ENCODE results near the gene FAM227B.

FAM227B gene

DNA sequence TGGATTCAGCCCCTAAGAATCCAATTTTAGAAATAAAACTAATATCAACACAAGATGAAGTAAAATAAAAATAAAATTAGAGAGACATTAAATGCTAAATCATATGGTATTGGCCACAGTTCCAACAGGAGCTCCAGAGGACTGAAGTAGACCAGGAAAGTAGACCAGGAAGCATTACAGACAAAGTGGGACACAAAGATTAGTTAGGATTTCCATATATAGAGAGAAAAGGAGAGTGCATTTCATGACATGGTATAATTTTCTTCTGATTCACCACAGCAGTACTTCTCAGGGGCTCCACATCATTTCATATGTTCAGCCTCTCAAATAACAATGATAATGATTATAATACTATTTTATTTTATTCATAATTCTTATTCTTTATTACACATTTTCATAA lies 179.3 kb downstream of the FAM227B start:
- Histone ChIP-seq H3K36me3 (ENCODE audit: control insufficient read depth, insufficient read depth, low read length) (no peaks in the 10 kb centered on the region), H3K4me3 (ENCODE audit: low read depth, low read length) (no peak overlapping the region)

DNA sequence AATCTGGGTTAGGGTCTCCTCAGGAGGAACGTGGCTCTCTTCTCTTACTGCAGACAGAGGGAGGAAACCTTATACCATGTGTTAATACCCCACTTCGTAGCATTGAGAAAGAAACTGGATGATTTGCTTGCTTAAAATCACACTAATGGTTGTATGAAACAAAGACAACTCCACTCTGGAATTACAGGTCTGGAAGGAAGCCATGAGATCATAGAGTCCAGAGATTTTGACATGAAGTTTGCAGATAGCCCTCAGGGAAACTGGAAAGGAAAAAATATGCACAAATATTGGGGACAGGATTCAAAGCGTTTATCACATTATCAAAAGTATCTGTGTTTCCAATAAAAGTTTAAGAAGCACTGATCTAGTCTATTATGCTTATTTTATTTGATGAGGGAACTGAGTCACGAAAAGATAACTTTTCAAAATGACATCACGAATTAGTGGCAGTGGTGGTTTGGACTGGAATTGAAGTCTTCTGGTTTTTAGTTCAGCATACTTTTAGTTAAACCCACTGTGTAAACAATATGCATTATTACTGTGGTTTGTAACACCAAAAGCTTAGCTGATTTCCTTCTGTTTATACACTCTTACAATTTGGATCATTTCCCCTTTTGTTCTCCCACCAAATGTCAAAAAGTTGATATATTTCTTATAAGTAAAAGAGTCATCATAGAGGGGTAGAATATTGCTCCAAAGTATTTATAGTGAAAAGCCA lies 180.8 kb downstream of the FAM227B start:
- H3K36me3 ChIP-seq (ENCODE audit: control insufficient read depth, insufficient read depth, low read length) = no peaks in the 10 kb centered on the region
- H3K4me1 ChIP-seq (ENCODE audit: control insufficient read depth, insufficient read depth, low read length) = peaks cover 16% of the 10 kb centered on the region
- H3K9ac ChIP-seq (ENCODE audit: low read depth, low read length) = no peak overlapping the region
- H3K27me3 ChIP-seq (ENCODE audit: control insufficient read depth, insufficient read depth, low read length) = no peaks in the 10 kb centered on the region
- H3K4me3 ChIP-seq (ENCODE audit: low read depth, low read length) = no peak overlapping the region
- H3K9me3 ChIP-seq (ENCODE audit: control insufficient read depth, insufficient read depth, low read length) = no peaks in the 10 kb centered on the region
- H3K27ac ChIP-seq (ENCODE audit: low read depth, low read length) = no peak overlapping the region

More for the DNA sequence above, 179.3 kb downstream of the FAM227B start:
- Histone ChIP-seq H3K4me1 (ENCODE audit: control insufficient read depth, insufficient read depth, low read length) (peaks cover 16% of the 10 kb centered on the region), H3K9ac (ENCODE audit: low read depth, low read length) (no peak overlapping the region), H3K27ac (ENCODE audit: low read depth, low read length) (no peak overlapping the region), H3K9me3 (ENCODE audit: control insufficient read depth, insufficient read depth, low read length) (no peaks in the 10 kb centered on the region), H3K27me3 (ENCODE audit: control insufficient read depth, insufficient read depth, low read length) (no peaks in the 10 kb centered on the region)

DNA sequence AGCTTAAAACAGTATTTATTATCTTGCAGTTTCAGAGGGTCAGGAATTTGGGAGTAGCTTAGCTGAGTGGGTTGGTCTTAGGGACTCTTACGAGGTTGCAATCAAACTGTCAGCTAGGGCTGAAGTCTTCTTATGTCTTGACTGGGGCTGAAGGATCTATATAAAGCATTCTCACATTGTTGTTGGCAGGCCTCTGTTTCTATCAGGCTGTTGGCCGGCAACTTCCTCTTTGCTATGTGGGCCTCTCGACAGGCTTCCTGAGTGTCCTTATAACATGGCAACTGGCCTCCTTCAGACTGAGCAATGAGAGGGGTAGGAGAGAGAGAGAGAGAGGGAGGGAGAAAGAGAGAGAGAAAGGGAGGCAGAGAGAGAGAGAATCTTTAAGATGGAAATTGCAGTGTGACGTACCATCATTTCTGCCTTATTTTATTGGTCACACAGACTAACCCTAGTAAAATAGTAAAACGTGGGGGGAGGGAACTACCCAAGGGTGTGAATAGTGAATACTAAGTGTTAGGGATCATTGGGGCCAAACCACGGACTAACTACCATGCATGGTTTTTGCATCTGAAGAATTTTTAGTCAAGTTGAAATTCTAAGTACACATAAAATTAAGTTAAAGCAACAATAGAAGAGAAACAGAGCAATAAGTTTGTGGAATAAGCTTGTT lies 181.5 kb downstream of the FAM227B start:
- H3K9ac ChIP-seq (ENCODE audit: low read depth, low read length) = no peak overlapping the region
- no peak overlapping the region for H3K4me3 ChIP-seq (ENCODE audit: low read depth, low read length)
- H3K4me1 ChIP-seq (ENCODE audit: control insufficient read depth, insufficient read depth, low read length) = peaks cover 16% of the 10 kb centered on the region
- H3K27me3 ChIP-seq (ENCODE audit: control insufficient read depth, insufficient read depth, low read length) = no peaks in the 10 kb centered on the region
- no peaks in the 10 kb centered on the region for H3K36me3 ChIP-seq (ENCODE audit: control insufficient read depth, insufficient read depth, low read length)
- H3K9me3 ChIP-seq (ENCODE audit: control insufficient read depth, insufficient read depth, low read length) = no peaks in the 10 kb centered on the region
- no peak overlapping the region for H3K27ac ChIP-seq (ENCODE audit: low read depth, low read length)

DNA sequence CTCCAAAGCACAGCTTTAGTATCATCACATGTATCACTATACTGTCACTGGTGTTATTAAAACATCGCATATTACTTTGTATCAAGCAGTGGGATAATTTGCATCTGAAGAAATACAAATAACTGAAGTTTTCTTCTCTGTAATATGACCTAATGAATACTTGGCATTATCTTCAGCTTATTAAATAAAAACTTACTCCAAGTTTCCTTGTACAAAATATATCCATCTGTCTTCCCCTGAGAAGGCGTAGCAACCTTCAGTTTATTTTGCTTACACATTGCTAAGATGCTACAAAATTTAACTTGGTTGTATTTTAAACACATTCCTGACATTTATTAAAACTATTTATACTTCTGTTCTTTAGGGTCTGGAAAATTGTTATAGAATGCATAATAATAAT lies 183.9 kb downstream of the FAM227B start:
- H3K4me1 ChIP-seq (ENCODE audit: control insufficient read depth, insufficient read depth, low read length) = peaks cover 6% of the 10 kb centered on the region
- H3K27ac ChIP-seq (ENCODE audit: low read depth, low read length) = no peak overlapping the region
- no peak overlapping the region for H3K9ac ChIP-seq (ENCODE audit: low read depth, low read length)
- no peaks in the 10 kb centered on the region for H3K9me3 ChIP-seq (ENCODE audit: control insufficient read depth, insufficient read depth, low read length)
- H3K4me3 ChIP-seq (ENCODE audit: low read depth, low read length) = no peak overlapping the region
- H3K36me3 ChIP-seq (ENCODE audit: control insufficient read depth, insufficient read depth, low read length) = no peaks in the 10 kb centered on the region
- no peaks in the 10 kb centered on the region for H3K27me3 ChIP-seq (ENCODE audit: control insufficient read depth, insufficient read depth, low read length)

DNA sequence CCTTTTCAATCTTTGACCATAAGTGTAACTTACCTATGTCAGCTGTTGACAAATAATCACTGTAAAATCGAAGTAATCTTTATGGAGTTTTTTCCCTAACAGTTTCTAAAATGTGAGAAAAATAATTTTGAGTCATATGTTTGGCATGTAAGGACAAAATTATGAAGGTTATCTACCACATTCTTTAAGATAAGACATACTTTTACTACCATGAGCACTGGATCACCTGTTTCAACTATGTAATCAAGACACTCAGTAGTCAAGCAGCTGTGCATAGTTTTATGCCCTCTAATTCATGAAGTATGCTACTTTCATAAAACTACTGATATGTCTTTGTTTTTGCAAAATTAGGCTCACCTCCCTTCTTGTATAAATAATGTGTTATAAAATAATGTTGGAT lies 185.4 kb downstream of the FAM227B start:
- no peak overlapping the region for H3K9ac ChIP-seq (ENCODE audit: low read depth, low read length)
- H3K4me1 ChIP-seq (ENCODE audit: control insufficient read depth, insufficient read depth, low read length) = peaks cover 6% of the 10 kb centered on the region
- H3K36me3 ChIP-seq (ENCODE audit: control insufficient read depth, insufficient read depth, low read length) = no peaks in the 10 kb centered on the region
- no peak overlapping the region for H3K27ac ChIP-seq (ENCODE audit: low read depth, low read length)
- H3K27me3 ChIP-seq (ENCODE audit: control insufficient read depth, insufficient read depth, low read length) = no peaks in the 10 kb centered on the region
- no peak overlapping the region for H3K4me3 ChIP-seq (ENCODE audit: low read depth, low read length)
- H3K9me3 ChIP-seq (ENCODE audit: control insufficient read depth, insufficient read depth, low read length) = no peaks in the 10 kb centered on the region

DNA sequence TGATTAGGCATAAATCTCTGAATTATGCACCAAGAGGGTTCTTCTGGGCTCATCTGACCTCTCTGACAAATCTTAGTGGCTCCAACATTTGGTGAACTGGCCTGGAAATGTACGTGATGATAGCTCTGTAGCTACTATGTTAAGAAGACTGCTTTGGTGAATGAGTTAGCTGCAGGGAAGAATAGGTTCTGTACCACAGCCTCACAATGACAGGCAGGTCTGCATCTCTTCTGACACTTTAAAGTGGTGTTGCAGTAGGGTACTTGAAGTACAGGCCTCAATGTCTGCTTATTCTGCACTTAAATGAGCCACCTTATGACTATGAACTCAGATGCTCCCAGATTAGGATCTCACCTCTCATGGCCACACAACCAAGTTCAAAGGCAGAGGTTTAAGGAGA lies 190.6 kb downstream of the FAM227B start:
- Histone ChIP-seq H3K9me3 (ENCODE audit: control insufficient read depth, insufficient read depth, low read length) (no peaks in the 10 kb centered on the region), H3K36me3 (ENCODE audit: control insufficient read depth, insufficient read depth, low read length) (no peaks in the 10 kb centered on the region), H3K27me3 (ENCODE audit: control insufficient read depth, insufficient read depth, low read length) (no peaks in the 10 kb centered on the region), H3K4me3 (ENCODE audit: low read depth, low read length) (no peak overlapping the region), H3K4me1 (ENCODE audit: control insufficient read depth, insufficient read depth, low read length) (peaks cover 3% of the 10 kb centered on the region; the same call in 1 of the 2 replicates), H3K9ac (ENCODE audit: low read depth, low read length) (no peak overlapping the region), H3K27ac (ENCODE audit: low read depth, low read length) (no peak overlapping the region)

DNA sequence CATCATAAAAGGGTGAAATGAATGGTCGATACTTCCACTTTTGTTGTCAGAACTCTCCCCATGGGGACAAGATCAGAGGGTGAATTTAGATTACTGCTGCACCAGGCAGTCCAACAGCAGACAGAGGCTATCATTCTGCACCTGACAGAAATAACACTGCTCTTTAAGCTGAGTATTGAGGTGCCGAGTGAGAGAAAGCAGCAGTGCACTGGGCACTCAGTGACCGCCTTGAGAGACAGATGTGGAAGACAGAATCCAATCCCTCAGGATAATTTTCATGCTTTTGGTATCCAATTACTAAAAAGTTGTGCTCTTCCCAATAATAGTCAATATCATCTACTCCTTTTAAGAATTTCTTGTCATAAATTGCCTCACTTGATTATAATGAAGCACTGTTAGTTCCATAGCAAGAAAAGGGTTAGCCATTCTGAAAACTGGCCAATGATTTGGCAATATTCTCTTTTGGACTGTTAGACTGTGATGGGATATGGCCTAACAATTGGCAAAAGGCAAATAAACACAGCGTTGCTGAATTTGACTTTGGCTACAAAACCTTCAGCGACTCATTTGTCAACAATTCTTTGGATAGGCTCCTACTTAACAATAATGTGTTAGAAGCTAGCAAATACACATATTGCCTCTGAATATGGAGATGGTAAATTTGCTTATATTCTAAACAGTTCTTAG lies 192.1 kb downstream of the FAM227B start:
- H3K4me3 ChIP-seq (ENCODE audit: low read depth, low read length) = no peak overlapping the region
- H3K4me1 ChIP-seq (ENCODE audit: control insufficient read depth, insufficient read depth, low read length) = peaks cover 10% of the 10 kb centered on the region
- no peaks in the 10 kb centered on the region for H3K27me3 ChIP-seq (ENCODE audit: control insufficient read depth, insufficient read depth, low read length)
- no peaks in the 10 kb centered on the region for H3K36me3 ChIP-seq (ENCODE audit: control insufficient read depth, insufficient read depth, low read length)
- no peaks in the 10 kb centered on the region for H3K9me3 ChIP-seq (ENCODE audit: control insufficient read depth, insufficient read depth, low read length)
- H3K27ac ChIP-seq (ENCODE audit: low read depth, low read length) = no peak overlapping the region
- H3K9ac ChIP-seq (ENCODE audit: low read depth, low read length) = no peak overlapping the region

DNA sequence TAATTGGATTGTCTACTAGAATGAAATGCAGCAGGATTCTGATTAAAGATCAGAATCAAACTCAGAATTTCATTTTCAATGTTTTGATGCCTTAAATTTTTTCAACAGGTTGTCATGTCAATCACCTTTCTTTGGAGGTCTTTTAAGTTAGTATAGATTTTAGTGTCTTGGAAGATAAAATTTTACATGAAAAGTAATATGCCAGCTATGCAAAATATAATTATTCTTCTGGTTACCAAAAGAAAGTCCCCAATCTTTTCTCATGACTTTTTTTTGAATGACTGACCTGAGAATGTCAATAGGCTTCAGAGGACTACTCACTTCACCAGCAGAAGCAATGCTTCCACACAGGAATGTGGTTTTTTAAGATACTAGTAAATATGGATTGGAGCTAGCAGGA lies 193.2 kb downstream of the FAM227B start:
- no peaks in the 10 kb centered on the region for H3K36me3 ChIP-seq (ENCODE audit: control insufficient read depth, insufficient read depth, low read length)
- no peak overlapping the region for H3K4me3 ChIP-seq (ENCODE audit: low read depth, low read length)
- no peak overlapping the region for H3K27ac ChIP-seq (ENCODE audit: low read depth, low read length)
- no peaks in the 10 kb centered on the region for H3K27me3 ChIP-seq (ENCODE audit: control insufficient read depth, insufficient read depth, low read length)
- H3K4me1 ChIP-seq (ENCODE audit: control insufficient read depth, insufficient read depth, low read length) = peaks cover 22% of the 10 kb centered on the region
- no peak overlapping the region for H3K9ac ChIP-seq (ENCODE audit: low read depth, low read length)
- no peaks in the 10 kb centered on the region for H3K9me3 ChIP-seq (ENCODE audit: control insufficient read depth, insufficient read depth, low read length)

DNA sequence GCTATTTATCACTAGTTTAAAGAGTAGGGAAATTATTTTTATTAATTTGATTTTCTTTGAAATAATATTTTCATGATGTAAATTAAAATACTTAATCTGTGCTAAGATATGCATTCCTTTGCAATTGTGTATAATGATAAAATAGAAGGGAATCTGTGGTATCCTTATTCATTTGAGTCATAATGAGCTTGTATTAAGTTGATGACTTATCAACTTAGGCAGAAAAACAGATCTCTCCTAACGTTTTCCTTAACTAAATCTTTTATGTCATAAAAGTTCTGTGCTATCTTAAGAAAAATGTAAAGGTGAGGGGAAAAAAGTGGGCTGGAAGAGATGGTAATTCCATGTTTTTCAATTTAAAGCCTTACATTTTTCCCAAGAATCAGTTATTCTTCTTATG lies 195.7 kb downstream of the FAM227B start:
- Histone ChIP-seq H3K4me1 (ENCODE audit: control insufficient read depth, insufficient read depth, low read length) (peaks cover 24% of the 10 kb centered on the region), H3K27ac (ENCODE audit: low read depth, low read length) (no peak overlapping the region), H3K9me3 (ENCODE audit: control insufficient read depth, insufficient read depth, low read length) (no peaks in the 10 kb centered on the region), H3K36me3 (ENCODE audit: control insufficient read depth, insufficient read depth, low read length) (no peaks in the 10 kb centered on the region), H3K4me3 (ENCODE audit: low read depth, low read length) (no peak overlapping the region), H3K9ac (ENCODE audit: low read depth, low read length) (no peak overlapping the region), H3K27me3 (ENCODE audit: control insufficient read depth, insufficient read depth, low read length) (no peaks in the 10 kb centered on the region)

DNA sequence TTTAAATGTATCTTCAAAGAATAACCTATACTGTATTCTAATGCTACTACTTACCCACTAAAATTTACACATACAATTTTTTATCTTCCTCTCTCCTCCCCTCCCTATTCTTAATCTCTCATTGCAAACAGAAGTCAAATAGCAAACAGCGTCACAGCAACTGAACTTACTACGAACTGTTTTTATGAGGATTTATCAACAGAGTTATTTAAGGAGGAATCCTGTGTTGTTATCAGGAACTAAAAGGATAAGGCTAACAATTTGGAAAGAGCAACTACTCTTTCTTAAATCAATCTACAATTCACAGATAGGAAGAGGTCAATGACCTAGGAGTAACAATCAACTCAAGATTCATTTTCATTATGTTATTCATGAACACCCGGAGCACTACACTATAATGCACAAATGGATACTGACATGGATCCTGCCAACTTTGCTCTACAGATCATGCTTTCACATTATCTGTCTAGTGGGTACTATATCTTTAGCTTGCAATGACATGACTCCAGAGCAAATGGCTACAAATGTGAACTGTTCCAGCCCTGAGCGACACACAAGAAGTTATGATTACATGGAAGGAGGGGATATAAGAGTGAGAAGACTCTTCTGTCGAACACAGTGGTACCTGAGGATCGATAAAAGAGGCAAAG lies 196.6 kb downstream of the FAM227B start:
- H3K36me3 ChIP-seq (ENCODE audit: control insufficient read depth, insufficient read depth, low read length) = no peaks in the 10 kb centered on the region
- peaks cover 24% of the 10 kb centered on the region for H3K4me1 ChIP-seq (ENCODE audit: control insufficient read depth, insufficient read depth, low read length)
- no peaks in the 10 kb centered on the region for H3K9me3 ChIP-seq (ENCODE audit: control insufficient read depth, insufficient read depth, low read length)
- no peak overlapping the region for H3K27ac ChIP-seq (ENCODE audit: low read depth, low read length)
- H3K27me3 ChIP-seq (ENCODE audit: control insufficient read depth, insufficient read depth, low read length) = no peaks in the 10 kb centered on the region
- H3K4me3 ChIP-seq (ENCODE audit: low read depth, low read length) = no peak overlapping the region
- no peak overlapping the region for H3K9ac ChIP-seq (ENCODE audit: low read depth, low read length)

DNA sequence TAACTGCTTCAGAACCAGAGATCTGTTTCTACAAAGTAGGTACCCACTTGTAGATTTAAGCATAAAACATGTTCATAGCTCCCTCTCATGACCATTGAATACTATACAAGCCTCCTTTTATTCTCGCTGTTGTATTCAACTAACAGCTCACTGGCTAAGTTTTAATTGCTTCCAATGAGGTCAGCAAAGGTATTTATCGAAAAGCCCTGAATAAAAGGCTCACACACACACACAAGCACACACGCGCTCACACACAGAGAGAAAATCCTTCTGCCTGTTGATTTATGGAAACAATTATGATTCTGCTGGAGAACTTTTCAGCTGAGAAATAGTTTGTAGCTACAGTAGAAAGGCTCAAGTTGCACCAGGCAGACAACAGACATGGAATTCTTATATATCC lies 197.6 kb downstream of the FAM227B start, which contains the start of gene FGF7:
Gene FGF7, plus strand, starts transcription at position 222 of the 400 bp plus-strand sequence. CDS start 1,056 bp downstream, outside the sequence.
- Histone ChIP-seq H3K27ac (ENCODE audit: low read depth, low read length) (peak within 1 kb of the TSS; percentile 18), H3K4me3 (ENCODE audit: low read depth, low read length) (no peak within 1 kb of the TSS)

More for the DNA sequence above, 197.6 kb downstream of the FAM227B start, which contains the start of gene FGF7:
- H3K36me3 ChIP-seq (ENCODE audit: control insufficient read depth, insufficient read depth, low read length) = no peaks in the 10 kb centered on the region
- no peaks in the 10 kb centered on the region for H3K27me3 ChIP-seq (ENCODE audit: control insufficient read depth, insufficient read depth, low read length)
- H3K9ac ChIP-seq (ENCODE audit: low read depth, low read length) = no peak within 1 kb of the TSS
- peaks cover 24% of the 10 kb centered on the region for H3K4me1 ChIP-seq (ENCODE audit: control insufficient read depth, insufficient read depth, low read length)
- no peaks in the 10 kb centered on the region for H3K9me3 ChIP-seq (ENCODE audit: control insufficient read depth, insufficient read depth, low read length)
